GM23248 (cell line): ENCODE measurements around the gene CEMP1. TPM values are rescaled to one million over a fixed set of nuclear protein-coding genes. Genes with fewer than 3 reads are reported as not detected.

Experiments
- DNase-seq: peaks from one replicate; pipeline ENCODE4 v3.0.0-alpha.2; 2015
- H2AFZ ChIP-seq: fragments of 200-600 bp; sonication (generic); 2 replicates; pipeline ENCODE4 v1.6.1; 2016; ENCODE audit warnings: antibody characterized with exemption
- H3F3A ChIP-seq: fragments of 200-600 bp; sonication (generic); 2 replicates; pipeline ENCODE4 v1.6.1; 2016; ENCODE audit warnings: mild to moderate bottlenecking, antibody characterized with exemption, mixed run types; ENCODE audit not compliant: insufficient read depth
- H3K27ac ChIP-seq: fragments of 200-600 bp; sonication (generic); 2 replicates; pipeline ENCODE4 v1.5.1; 2016; ENCODE audit warnings: mild to moderate bottlenecking
- H3K27me3 ChIP-seq: fragments of 200-600 bp; sonication (generic); replicated peaks from 2 replicates; pipeline ENCODE4 v1.6.1; 2016; ENCODE audit warnings: mild to moderate bottlenecking; ENCODE audit not compliant: insufficient read depth
- H3K36me3 ChIP-seq: fragments of 200-600 bp; sonication (generic); 2 replicates; pipeline ENCODE4 v1.6.1; 2016; ENCODE audit warnings: low read depth, mild to moderate bottlenecking
- H3K4me1 ChIP-seq: fragments of 200-600 bp; sonication (generic); 2 replicates; pipeline ENCODE4 v1.6.1; 2016; ENCODE audit warnings: mild to moderate bottlenecking; ENCODE audit not compliant: insufficient read depth
- H3K4me2 ChIP-seq: fragments of 200-600 bp; sonication (generic); one replicate; pipeline ENCODE4 v1.6.1; 2016; ENCODE audit warnings: mild to moderate bottlenecking; ENCODE audit not compliant: unreplicated experiment
- H3K4me3 ChIP-seq: fragments of 200-600 bp; sonication (generic); 2 replicates; pipeline ENCODE4 v1.5.1; 2016; ENCODE audit warnings: mild to moderate bottlenecking
- H3K79me2 ChIP-seq: fragments of 200-600 bp; sonication (generic); 2 replicates; pipeline ENCODE4 v1.6.1; 2016; ENCODE audit warnings: mild to moderate bottlenecking; ENCODE audit not compliant: insufficient read depth
- H3K9ac ChIP-seq: fragments of 200-600 bp; sonication (generic); 2 replicates; pipeline ENCODE4 v1.6.1; 2016; ENCODE audit warnings: mild to moderate bottlenecking
- H3K9me2 ChIP-seq: fragments of 200-600 bp; sonication (generic); 2 replicates; pipeline ENCODE4 v1.6.1; 2016; ENCODE audit warnings: mixed run types, mild to moderate bottlenecking, moderate library complexity; ENCODE audit not compliant: insufficient read depth
- H3K9me3 ChIP-seq: fragments of 200-600 bp; sonication (generic); one replicate; pipeline ENCODE4 v1.6.1; 2017; ENCODE audit warnings: low read depth
- H4K20me1 ChIP-seq: fragments of 200-600 bp; sonication (generic); 2 replicates; pipeline ENCODE4 v1.6.0; 2016; ENCODE audit not compliant: insufficient read depth
- EZH2 ChIP-seq: fragments of 200-600 bp; sonication (generic); IDR thresholded peaks from 2 replicates; pipeline ENCODE4 v1.6.1; 2018; ENCODE audit warnings: antibody characterized with exemption, mild to moderate bottlenecking; ENCODE audit not compliant: insufficient read depth, poor library complexity, severe bottlenecking
- EZH2phosphoT487 ChIP-seq: fragments of 200-600 bp; sonication (generic); IDR thresholded peaks from 2 replicates; pipeline ENCODE4 v1.6.1; 2018; ENCODE audit warnings: antibody characterized with exemption, moderate library complexity, mild to moderate bottlenecking, low read depth; ENCODE audit not compliant: insufficient read depth
- WGBS, 2 experiments: methylation state at CpG; one replicate each; pipeline ENCODE4 v1.1.6; 2015 to 2017; ENCODE audit warnings: low lambda C conversion rate in 2 of 2, low coverage in 1 of 2; ENCODE audit errors: missing lambda C conversion rate in 2 of 2; 5-methylcytosine and 5-hydroxymethylcytosine counted together
- in situ Hi-C: fragments of 300-500 bp; cut with MboI; formaldehyde crosslinking; loops from 2 replicates; pipeline ENCODE4 v1.15.0; 2020
- polyA plus RNA-seq: library from polyadenylated mRNA; unstranded; fragments of >200 nt; fragmentation: Nextera tagmentation; extraction: Ambion mirVana; gene quantifications from 2 replicates; pipeline ENCODE4 v1.2.1, GENCODE V29; 2016
- total RNA-seq: library from RNA; depleted of rRNA; stranded (reverse); fragments of >200 nt; shearing (Covaris generic); gene quantifications from 2 replicates; pipeline ENCODE4 v1.2.3, GENCODE V29; 2014

Gene CEMP1
- total and polyA plus RNA-seq, 2 experiments from 2014 or later: 4.4 TPM; not detected in 1

GRCh38 chr16:2493605-2494004, 37.6 kb downstream of the CEMP1 start:
- Histone ChIP-seq H4K20me1 (no peaks in the 10 kb centered on the region), H3K9me3 (no peaks in the 10 kb centered on the region), H3K4me2 (no peak overlapping the region), H3K4me1 (peaks cover 6% of the 10 kb centered on the region; the same call in 1 of the 2 replicates), H3K27ac (no peak overlapping the region), H3K9ac (no peak overlapping the region), H3F3A (no peaks in the 10 kb centered on the region), H3K9me2 (no peaks in the 10 kb centered on the region), H2AFZ (no peak overlapping the region), H3K79me2 (peaks cover 29% of the 10 kb centered on the region; the same call in 1 of the 2 replicates), H3K27me3 (no peaks in the 10 kb centered on the region), H3K4me3 (no peak overlapping the region), H3K36me3 (no peaks in the 10 kb centered on the region)
- no peak for TF ChIP-seq EZH2phosphoT487
- no peak for TF ChIP-seq EZH2
- in situ Hi-C loops: no loop called here
- DNase-seq: no peak
- WGBS, 2 experiments: 93 to 95% methylated on average over 6 of the region's 6 CpGs

DNA sequence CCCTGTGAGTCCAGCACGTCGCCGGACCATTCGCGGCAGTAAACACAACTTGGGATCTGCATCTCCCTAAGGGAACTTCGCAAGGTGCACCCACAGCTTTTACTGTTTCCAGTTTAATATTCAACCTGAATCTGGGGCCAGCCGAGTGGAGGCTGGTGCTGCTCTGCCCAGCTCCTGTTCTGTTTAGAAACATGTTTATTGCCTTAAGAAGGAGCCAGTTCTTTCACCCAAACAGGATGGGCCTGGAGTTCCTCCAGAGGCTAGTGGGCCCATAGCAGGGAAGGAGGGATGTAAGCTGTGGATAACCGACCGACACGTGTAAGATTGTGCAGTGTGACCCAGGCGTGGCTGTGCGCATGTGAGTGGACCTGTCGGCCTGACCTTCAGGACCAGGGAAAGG, 38.9 kb downstream of the CEMP1 start:
- no peak for DNase-seq
- Histone ChIP-seq H3K4me3 (no peak overlapping the region), H3K4me2 (no peak overlapping the region), H3K27ac (no peak overlapping the region), H3K27me3 (no peaks in the 10 kb centered on the region), H3K9me2 (no peaks in the 10 kb centered on the region), H4K20me1 (no peaks in the 10 kb centered on the region), H3K9me3 (no peaks in the 10 kb centered on the region), H3F3A (no peaks in the 10 kb centered on the region), H3K9ac (no peak overlapping the region), H3K79me2 (peaks cover 37% of the 10 kb centered on the region), H3K36me3 (no peaks in the 10 kb centered on the region), H2AFZ (no peak overlapping the region), H3K4me1 (peaks cover 3% of the 10 kb centered on the region; the same call in 1 of the 2 replicates)
- WGBS, 2 experiments: 94 to 96% methylated on average over 13 of the region's 13 CpGs
- in situ Hi-C loops: no loop called here
- no peak for TF ChIP-seq EZH2phosphoT487
- no peak for TF ChIP-seq EZH2

- Histone ChIP-seq H3K4me1 (no peaks in the 10 kb centered on the region), H3K9ac (no peak overlapping the region), H3K27me3 (no peaks in the 10 kb centered on the region), H3K9me2 (no peaks in the 10 kb centered on the region), H3F3A (no peaks in the 10 kb centered on the region), H4K20me1 (no peaks in the 10 kb centered on the region), H3K27ac (no peak overlapping the region), H2AFZ (no peak overlapping the region), H3K9me3 (no peaks in the 10 kb centered on the region), H3K4me3 (no peak overlapping the region), H3K36me3 (no peaks in the 10 kb centered on the region), H3K4me2 (no peak overlapping the region), H3K79me2 (peaks cover 55% of the 10 kb centered on the region)
- WGBS, 2 experiments: 89 to 93% methylated on average over 20 to 23 of the region's 23 CpGs
- no peak for TF ChIP-seq EZH2
- no peak for TF ChIP-seq EZH2phosphoT487
- DNase-seq: no peak
- in situ Hi-C loops: no loop called here
Observed at GRCh38 chr16:2490190-2491105, 40.8 kb downstream of the CEMP1 start.

DNA sequence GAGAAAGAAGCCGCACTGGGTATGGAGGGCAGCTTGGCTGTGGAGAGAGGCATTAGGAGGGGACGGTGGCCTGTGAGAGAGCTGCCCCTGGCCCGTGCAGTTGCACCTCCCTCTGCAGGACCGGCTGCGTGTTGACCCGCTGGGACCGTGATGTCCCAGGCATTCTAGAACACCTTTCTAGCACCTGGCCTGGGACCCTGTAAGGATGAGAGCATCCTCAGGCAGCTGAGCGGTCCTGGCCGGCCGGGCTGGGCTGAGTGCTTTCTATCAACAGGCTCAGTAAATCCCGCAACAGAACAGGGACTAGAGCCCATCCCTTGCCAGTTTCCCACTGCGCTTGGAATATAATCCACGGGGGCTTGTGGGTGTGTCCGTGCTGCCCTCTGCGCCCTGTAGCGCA, 41.6 kb downstream of the CEMP1 start:
- WGBS, 2 experiments: 96 to 98% methylated on average over 14 to 16 of the region's 16 CpGs
- Histone ChIP-seq H2AFZ (no peak overlapping the region), H3F3A (no peaks in the 10 kb centered on the region), H3K9me3 (no peaks in the 10 kb centered on the region), H3K4me3 (no peak overlapping the region), H3K4me2 (no peak overlapping the region), H3K27me3 (no peaks in the 10 kb centered on the region), H3K27ac (no peak overlapping the region), H3K79me2 (peaks cover 63% of the 10 kb centered on the region), H3K9ac (no peak overlapping the region), H3K4me1 (no peaks in the 10 kb centered on the region), H3K36me3 (no peaks in the 10 kb centered on the region), H4K20me1 (no peaks in the 10 kb centered on the region), H3K9me2 (no peaks in the 10 kb centered on the region)
- no peak for DNase-seq
- TF ChIP-seq EZH2phosphoT487: no peak
- TF ChIP-seq EZH2: no peak
- in situ Hi-C loops: no loop called here
